HG03469 (cell line): ENCODE measurements around the gene DPH7.
"Not testable (repeated sequence)": the region's sequence is repeated elsewhere in the genome, so short reads cannot be mapped to it uniquely, and the experiment has no call there.

Experiments used
- ATAC-seq: cut with Tn5 transposase; IDR thresholded peaks from one replicate; pipeline ENCODE4 v1.9.1; 2021; ENCODE audit warnings: mild to moderate bottlenecking, moderate library complexity, moderate number of reproducible peaks; ENCODE audit not compliant: unreplicated experiment

The DPH7 gene

GRCh38 chr9:137550958-137551263 lies 27.8 kb downstream of the DPH7 start:
- not testable (repeated sequence) for ATAC-seq

- ATAC-seq = no peak
Measured at GRCh38 chr9:137550231-137550621, 28.5 kb downstream of the DPH7 start, which contains the start of gene PNPLA7. Gene PNPLA7, minus strand, starts transcription at chr9:137550402. Its CDS starts 205 bp downstream, at chr9:137550197.

GRCh38 chr9:137547687-137548543 lies 30.8 kb downstream of the DPH7 start:
- no peak for ATAC-seq

GRCh38 chr9:137545123-137545522 lies 33.6 kb downstream of the DPH7 start:
- ATAC-seq = no peak

- ATAC-seq = no peak
Measured at GRCh38 chr9:137544176-137544760, 34.5 kb downstream of the DPH7 start.

GRCh38 chr9:137543237-137543963 lies 35.3 kb downstream of the DPH7 start:
- no peak for ATAC-seq

- no peak for ATAC-seq
Measured at GRCh38 chr9:137542486-137542885, 36.2 kb downstream of the DPH7 start.

- no peak for ATAC-seq
Measured at GRCh38 chr9:137540536-137540935, 38.2 kb downstream of the DPH7 start.

GRCh38 chr9:137538058-137538457 lies 40.7 kb downstream of the DPH7 start:
- ATAC-seq = no peak

- ATAC-seq = not testable (repeated sequence)
Measured at GRCh38 chr9:137536594-137537131, 42.1 kb downstream of the DPH7 start.

GRCh38 chr9:137535120-137535428 lies 43.7 kb downstream of the DPH7 start:
- ATAC-seq = no peak

GRCh38 chr9:137534256-137535119 lies 44.2 kb downstream of the DPH7 start:
- no peak for ATAC-seq

GRCh38 chr9:137532891-137533468 lies 45.7 kb downstream of the DPH7 start:
- ATAC-seq = not testable (repeated sequence)

- no peak for ATAC-seq
Measured at GRCh38 chr9:137531099-137531765, 47.5 kb downstream of the DPH7 start.

- no peak for ATAC-seq
Measured at GRCh38 chr9:137530331-137530730, 48.4 kb downstream of the DPH7 start.

GRCh38 chr9:137524981-137525317 lies 53.8 kb downstream of the DPH7 start:
- ATAC-seq = no peak

- ATAC-seq = no peak
Measured at GRCh38 chr9:137524161-137524980, 54.4 kb downstream of the DPH7 start.

- no peak for ATAC-seq
Measured at GRCh38 chr9:137522746-137523455, 55.8 kb downstream of the DPH7 start.
